D721Med (cell line): ENCODE measurements around the gene NME3.
A peak's percentile ranks its signal among the peaks of the same experiment; 100 is the strongest.

Source experiments
- DNase-seq: peaks from one replicate; pipeline ENCODE4 v3.0.0; 2011; ENCODE audit warnings: low spot score; ENCODE audit not compliant: insufficient read length
- FAIRE-seq: peaks from 2 replicates; lab custom pipeline; 2011; peaks lifted over from hg19 to GRCh38; lab: Jason Lieb, UNC
- CTCF ChIP-seq: IDR thresholded peaks from 2 replicates; pipeline ENCODE4 v1.5.1; 2012; ENCODE audit warnings: mild to moderate bottlenecking, control low read depth; ENCODE audit not compliant: insufficient read depth; ENCODE audit errors: missing control alignments

NME3 gene

GRCh38 chr16:1767116-1767994 is 4.0 kb downstream of the NME3 start:
- TF ChIP-seq CTCF = no peak
- DNase-seq (no peak), FAIRE-seq (no peak)

GRCh38 chr16:1766701-1767100 is 4.6 kb downstream of the NME3 start:
- DNase-seq (no peak), FAIRE-seq (no peak)
- no peak for TF ChIP-seq CTCF

GRCh38 chr16:1766231-1766630 is 5.1 kb downstream of the NME3 start:
- no peak for FAIRE-seq
- no peak for DNase-seq
- TF ChIP-seq CTCF = no peak

- no peak for DNase-seq
- no peak for FAIRE-seq
- TF ChIP-seq CTCF = no peak
These were observed 5.5 kb downstream of the NME3 start for GRCh38 chr16:1765826-1766225.

- no peak for FAIRE-seq
- no peak for TF ChIP-seq CTCF
- DNase-seq = no peak
These were observed 6.4 kb downstream of the NME3 start for GRCh38 chr16:1764971-1765370.

GRCh38 chr16:1763521-1764511 is 7.5 kb downstream of the NME3 start:
- FAIRE-seq (no peak), DNase-seq (no peak)
- peak; percentile 12 for TF ChIP-seq CTCF
